Neural progenitor cell (in vitro differentiated cells): Measurements from ENCODE around the gene TNFRSF14.

Experiments used
- EZH2 ChIP-seq: fragments of 200-600 bp; sonication (generic); IDR thresholded peaks from 2 replicates; pipeline ENCODE4 v1.6.1; 2017; ENCODE audit warnings: antibody characterized with exemption, mild to moderate bottlenecking, moderate library complexity
- TF ChIP-seq, protein P1 (sequence below): fragments of 200-600 bp; sonication (generic); IDR thresholded peaks from 2 replicates; pipeline ENCODE4 v1.5.1; 2017; ENCODE audit warnings: antibody characterized with exemption, mild to moderate bottlenecking

GRCh38 chr1:2552189-2552588 is 4.0 kb upstream of the TNFRSF14 start:
- TF ChIP-seq, protein P1, sequence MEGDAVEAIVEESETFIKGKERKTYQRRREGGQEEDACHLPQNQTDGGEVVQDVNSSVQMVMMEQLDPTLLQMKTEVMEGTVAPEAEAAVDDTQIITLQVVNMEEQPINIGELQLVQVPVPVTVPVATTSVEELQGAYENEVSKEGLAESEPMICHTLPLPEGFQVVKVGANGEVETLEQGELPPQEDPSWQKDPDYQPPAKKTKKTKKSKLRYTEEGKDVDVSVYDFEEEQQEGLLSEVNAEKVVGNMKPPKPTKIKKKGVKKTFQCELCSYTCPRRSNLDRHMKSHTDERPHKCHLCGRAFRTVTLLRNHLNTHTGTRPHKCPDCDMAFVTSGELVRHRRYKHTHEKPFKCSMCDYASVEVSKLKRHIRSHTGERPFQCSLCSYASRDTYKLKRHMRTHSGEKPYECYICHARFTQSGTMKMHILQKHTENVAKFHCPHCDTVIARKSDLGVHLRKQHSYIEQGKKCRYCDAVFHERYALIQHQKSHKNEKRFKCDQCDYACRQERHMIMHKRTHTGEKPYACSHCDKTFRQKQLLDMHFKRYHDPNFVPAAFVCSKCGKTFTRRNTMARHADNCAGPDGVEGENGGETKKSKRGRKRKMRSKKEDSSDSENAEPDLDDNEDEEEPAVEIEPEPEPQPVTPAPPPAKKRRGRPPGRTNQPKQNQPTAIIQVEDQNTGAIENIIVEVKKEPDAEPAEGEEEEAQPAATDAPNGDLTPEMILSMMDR = no peak
- TF ChIP-seq EZH2 = no peak
